Peyer's patch (tissue), 4 donors: Measurements from ENCODE around the gene MIA2.

Experiments used
- CTCF ChIP-seq, 6 experiments: fragments of 450-650 bp in 4 of 6; fragments of 200-600 bp in 2 of 6; sonication (generic) in 1 of 6; IDR thresholded peaks; one replicate each; pipeline ENCODE4 v1.5.1; 2017 to 2019; ENCODE audit warnings: antibody characterized with exemption in 6 of 6, mild to moderate bottlenecking in 3 of 6, moderate library complexity in 1 of 6
- POLR2A ChIP-seq, 2 donors: fragments of 450-650 bp; IDR thresholded peaks; one replicate each; pipeline ENCODE4 v1.5.1; 2017; ENCODE audit warnings: antibody characterized with exemption in 2 of 2, mild to moderate bottlenecking in 2 of 2, moderate library complexity in 2 of 2

GRCh38 chr14:39395555-39396254, 162.0 kb downstream of the MIA2 start:
- TF ChIP-seq CTCF (IDR thresholded peaks at IDR 0.05) (no peak), POLR2A (IDR thresholded peaks at IDR 0.05) (no peak)
